ENCODE results near the gene PRKAR1B. TPM values are rescaled to one million over a fixed set of nuclear protein-coding genes. Genes with fewer than 3 reads are reported as not detected.

Gene PRKAR1B
- total and polyA plus RNA-seq, 10 of the 15 experiments (the other 5 are each of a cell fraction or from before 2014, with no cell fraction given) = 1.4 to 45.6 (median 19.3) TPM

- Histone ChIP-seq H3K4me2 (ENCODE audit: control insufficient read depth, insufficient read depth) (no peak overlapping the region), H3K9ac (ENCODE audit: control insufficient read depth, insufficient read depth, low read length) (no peak overlapping the region), H2AFZ (ENCODE audit: control insufficient read depth, low read depth, low read length) (no peak overlapping the region), H3K27ac (ENCODE audit: control insufficient read depth, insufficient read depth) (no peak overlapping the region), H3K79me2 (ENCODE audit: control insufficient read depth, insufficient read depth, low read length) (no peaks in the 10 kb centered on the region), H3K27me3 (replicated peaks in 1 of 2; ENCODE audit: control insufficient read depth in 2 of 2, insufficient read depth in 2 of 2, low read length in 1 of 2) (no peaks in the 10 kb centered on the region), H3K4me1 (ENCODE audit: control insufficient read depth, insufficient read depth, low read length) (no peaks in the 10 kb centered on the region), H3K9me3 (replicated peaks; ENCODE audit: control insufficient read depth, insufficient read depth, low read length) (no peaks in the 10 kb centered on the region; the same call in 1 of the 3 replicates), H4K20me1 (ENCODE audit: control insufficient read depth, insufficient read depth) (no peaks in the 10 kb centered on the region), H3K36me3 (ENCODE audit: control insufficient read depth in 2 of 2, insufficient read depth in 2 of 2, low read length in 1 of 2) (peaks cover 7 to 9% of the 10 kb centered on the region in 2 experiments; a peak in 3 of 4 replicates), H3K4me3 (no peak overlapping the region)
- DNase-seq (ENCODE audit: low read depth, low spot score) (no peak), FAIRE-seq (no peak), ATAC-seq (no peak)
- BruUV-seq (replicated peaks) = no TSS peak
- ChIA-PET RAD21 (ENCODE audit: unreplicated experiment) (no interaction called here), CTCF (no interaction called here), POLR2A (no interaction called here), SMC1A (ENCODE audit: uncharacterized antibody, unreplicated experiment) (no interaction called here)
- WGBS (ENCODE audit: insufficient coverage, insufficient replicate concordance, low lambda C conversion rate, missing lambda C conversion rate) = 89% methylated on average over 17 of the region's 17 CpGs
- in situ Hi-C loops (cut with MboI) = no loop called here
- intact Hi-C loops (cut with micrococcal nuclease; ENCODE audit: unreplicated experiment) = no loop called here
- TF ChIP-seq MEF2B (IDR thresholded peaks at IDR 0.05; ENCODE audit: partially characterized antibody, poor library complexity, severe bottlenecking) = no peak
- no peak for TF ChIP-seq CREM (IDR thresholded peaks at IDR 0.05; ENCODE audit: low read depth)
- no peak for TF ChIP-seq BCL11A (IDR thresholded peaks at IDR 0.05; ENCODE audit: low read depth, low read length)
- no peak for TF ChIP-seq MYC (IDR thresholded peaks at IDR 0.05; ENCODE audit: insufficient read depth, insufficient read length, insufficient replicate concordance, low read length, severe bottlenecking)
Observed at GRCh38 chr7:699476-700170, 27.5 kb downstream of the PRKAR1B start.

GRCh38 chr7:698515-699475 is 28.3 kb downstream of the PRKAR1B start:
- Histone ChIP-seq H4K20me1 (ENCODE audit: control insufficient read depth, insufficient read depth) (no peaks in the 10 kb centered on the region), H3K27ac (ENCODE audit: control insufficient read depth, insufficient read depth) (no peak overlapping the region), H3K9me3 (replicated peaks; ENCODE audit: control insufficient read depth, insufficient read depth, low read length) (no peaks in the 10 kb centered on the region; the same call in 1 of the 3 replicates), H3K4me2 (ENCODE audit: control insufficient read depth, insufficient read depth) (no peak overlapping the region), H3K9ac (ENCODE audit: control insufficient read depth, insufficient read depth, low read length) (no peak overlapping the region), H2AFZ (ENCODE audit: control insufficient read depth, low read depth, low read length) (no peak overlapping the region), H3K4me3 (no peak overlapping the region), H3K79me2 (ENCODE audit: control insufficient read depth, insufficient read depth, low read length) (no peaks in the 10 kb centered on the region), H3K4me1 (ENCODE audit: control insufficient read depth, insufficient read depth, low read length) (no peaks in the 10 kb centered on the region), H3K36me3 (ENCODE audit: control insufficient read depth in 2 of 2, insufficient read depth in 2 of 2, low read length in 1 of 2) (peaks cover 7 to 9% of the 10 kb centered on the region in 2 experiments; a peak in 3 of 4 replicates), H3K27me3 (replicated peaks in 1 of 2; ENCODE audit: control insufficient read depth in 2 of 2, insufficient read depth in 2 of 2, low read length in 1 of 2) (no peaks in the 10 kb centered on the region)
- 92% methylated on average over 22 of the region's 23 CpGs for WGBS (ENCODE audit: insufficient coverage, insufficient replicate concordance, low lambda C conversion rate, missing lambda C conversion rate)
- ChIA-PET CTCF (no interaction called here), POLR2A (no interaction called here), SMC1A (ENCODE audit: uncharacterized antibody, unreplicated experiment) (no interaction called here), RAD21 (ENCODE audit: unreplicated experiment) (no interaction called here)
- BruUV-seq (replicated peaks) = no TSS peak
- intact Hi-C loops (cut with micrococcal nuclease; ENCODE audit: unreplicated experiment) (no loop called here), in situ Hi-C loops (cut with MboI) (no loop called here)
- no peak for ATAC-seq
- no peak for DNase-seq (ENCODE audit: low read depth, low spot score)
- no peak for FAIRE-seq
- no peak for TF ChIP-seq E4F1 (IDR thresholded peaks at IDR 0.05; ENCODE audit: borderline replicate concordance, partially characterized antibody)
- no peak for TF ChIP-seq SIX5 (IDR thresholded peaks at IDR 0.05; ENCODE audit: low read depth, low read length, severe bottlenecking)
- no peak for TF ChIP-seq BCL3 (IDR thresholded peaks at IDR 0.05; ENCODE audit: borderline replicate concordance, insufficient read depth, low read depth, low read length, poor library complexity, severe bottlenecking)
- TF ChIP-seq POU2F2 (IDR thresholded peaks at IDR 0.05; ENCODE audit: borderline replicate concordance, low read depth, low read length) = no peak
- no peak for TF ChIP-seq PML (IDR thresholded peaks at IDR 0.05; ENCODE audit: low read length)
- TF ChIP-seq IKZF2 (IDR thresholded peaks at IDR 0.05) = no peak

All from GM12878 (cell line).